ENCODE results near the gene SNX11. TPM values are rescaled to one million over a fixed set of nuclear protein-coding genes. Genes with fewer than 3 reads are reported as not detected.
"Not testable (repeated sequence)": the region's sequence is repeated elsewhere in the genome, so short reads cannot be mapped to it uniquely, and the experiment has no call there.

The SNX11 gene, protein sequence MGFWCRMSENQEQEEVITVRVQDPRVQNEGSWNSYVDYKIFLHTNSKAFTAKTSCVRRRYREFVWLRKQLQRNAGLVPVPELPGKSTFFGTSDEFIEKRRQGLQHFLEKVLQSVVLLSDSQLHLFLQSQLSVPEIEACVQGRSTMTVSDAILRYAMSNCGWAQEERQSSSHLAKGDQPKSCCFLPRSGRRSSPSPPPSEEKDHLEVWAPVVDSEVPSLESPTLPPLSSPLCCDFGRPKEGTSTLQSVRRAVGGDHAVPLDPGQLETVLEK
- 17.4 TPM for total RNA-seq

DNA sequence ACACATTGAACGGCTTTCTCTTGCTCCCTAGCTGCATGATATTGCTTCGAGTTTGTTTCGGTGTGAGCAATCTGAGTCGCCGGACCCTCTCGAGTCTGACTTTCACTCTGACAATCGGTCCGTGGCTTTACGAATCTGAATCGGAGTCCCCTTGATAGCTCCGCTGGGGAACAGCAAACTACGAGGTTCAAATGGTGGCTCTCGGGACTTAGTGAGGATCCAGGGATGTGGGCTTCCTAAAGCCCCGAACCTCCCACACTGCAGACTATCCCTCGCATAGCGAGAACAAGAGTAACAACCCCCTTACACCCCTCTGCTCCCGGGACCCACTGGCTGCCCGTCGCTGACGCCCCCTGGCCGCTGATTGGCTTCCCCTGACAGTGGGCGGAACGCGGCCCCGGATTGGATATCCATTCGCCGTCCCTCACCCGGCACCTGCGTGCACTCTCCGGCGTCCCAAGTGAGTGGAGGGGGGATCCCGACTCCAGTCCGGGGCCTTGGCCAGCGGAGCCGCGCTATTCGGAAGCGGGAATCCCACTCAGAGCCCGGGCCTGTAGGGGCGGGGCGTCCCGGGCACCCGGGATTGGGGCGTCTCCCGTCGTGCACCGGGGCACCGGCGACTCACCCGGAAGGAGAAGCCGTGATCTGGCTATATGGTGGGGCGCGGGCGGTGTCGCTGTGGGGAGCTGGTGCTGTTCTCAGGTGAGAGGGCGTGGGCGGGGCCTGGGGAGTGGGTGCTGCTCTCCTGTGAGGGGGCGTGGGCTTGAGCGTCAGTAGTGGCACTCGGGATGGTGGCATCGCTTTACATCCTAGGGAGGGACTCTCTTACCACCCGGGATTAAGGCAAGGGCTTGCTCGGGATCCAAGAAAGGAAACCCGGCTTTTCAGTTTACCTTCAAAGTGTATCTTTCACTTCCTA is at the start of gene SNX11:
Gene SNX11, plus strand, starts transcription at position 630 of the 919 bp plus-strand sequence. CDS start 4,278 bp downstream, outside the sequence.
- peak; percentile 96 for ATAC-seq

GRCh38 chr17:48058393-48059124 is 49.0 kb upstream of the SNX11 start:
- no peak for ATAC-seq

DNA sequence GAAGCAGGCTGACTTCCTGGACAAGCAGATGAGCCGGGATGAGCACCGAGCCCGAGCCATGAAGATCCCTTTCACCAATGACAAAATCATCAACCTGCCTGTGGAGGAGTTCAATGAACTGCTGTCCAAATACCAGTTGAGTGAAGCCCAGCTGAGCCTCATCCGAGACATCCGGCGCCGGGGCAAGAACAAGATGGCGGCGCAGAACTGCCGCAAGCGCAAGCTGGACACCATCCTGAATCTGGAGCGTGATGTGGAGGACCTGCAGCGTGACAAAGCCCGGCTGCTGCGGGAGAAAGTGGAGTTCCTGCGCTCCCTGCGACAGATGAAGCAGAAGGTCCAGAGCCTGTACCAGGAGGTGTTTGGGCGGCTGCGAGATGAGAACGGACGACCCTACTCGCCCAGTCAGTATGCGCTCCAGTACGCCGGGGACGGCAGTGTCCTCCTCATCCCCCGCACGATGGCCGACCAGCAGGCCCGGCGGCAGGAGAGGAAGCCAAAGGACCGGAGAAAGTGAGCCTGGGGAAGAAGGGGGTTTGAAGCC is 48.4 kb upstream of the SNX11 start:
- no peak for ATAC-seq

GRCh38 chr17:48060249-48060648 is 47.3 kb upstream of the SNX11 start:
- no peak for ATAC-seq

DNA sequence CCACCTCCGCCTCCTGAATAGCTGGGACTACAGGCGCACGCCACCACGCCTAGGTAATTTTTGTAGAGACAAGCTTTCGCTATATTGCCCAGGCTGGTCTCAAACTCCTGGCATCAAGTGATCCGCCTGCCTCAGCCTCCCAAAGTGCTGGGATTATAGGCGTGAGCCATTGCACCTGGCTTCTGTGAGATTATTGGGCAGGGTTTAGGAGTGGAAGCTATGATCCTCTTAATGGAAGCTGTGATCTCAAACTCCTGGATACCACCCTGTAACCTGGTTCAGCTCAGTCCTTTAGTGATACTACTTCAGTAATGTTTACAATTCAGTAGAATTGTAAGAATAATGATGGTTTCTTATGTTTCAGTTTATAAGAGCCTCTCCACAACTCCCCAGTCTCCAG is 45.3 kb upstream of the SNX11 start:
- no peak for ATAC-seq

- no peak for ATAC-seq
Observed at GRCh38 chr17:48064638-48065037, 42.9 kb upstream of the SNX11 start.

- ATAC-seq: no peak
Observed at GRCh38 chr17:48066192-48066591, 41.4 kb upstream of the SNX11 start.

- no peak for ATAC-seq
Observed at GRCh38 chr17:48066656-48067055, 40.9 kb upstream of the SNX11 start.

DNA sequence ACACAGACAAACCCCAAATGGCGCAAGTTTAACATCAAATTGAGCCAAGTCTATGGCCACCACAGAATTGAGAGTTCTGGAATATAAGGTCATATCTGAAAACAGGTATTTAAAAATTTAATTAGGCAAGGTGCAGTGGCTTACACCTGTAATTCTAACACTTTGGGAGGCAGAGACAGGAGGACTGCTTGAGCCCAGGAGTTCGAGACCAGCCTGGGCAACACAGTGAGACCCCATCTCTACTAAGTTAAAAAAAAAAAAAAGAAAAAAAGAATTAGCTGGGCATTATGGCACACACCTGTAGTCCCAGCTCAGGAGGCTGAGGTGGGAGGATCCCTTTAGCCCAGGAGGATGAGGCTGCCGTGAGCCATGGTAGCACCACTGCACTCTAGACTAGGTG is 40.3 kb upstream of the SNX11 start:
- ATAC-seq: no peak

DNA sequence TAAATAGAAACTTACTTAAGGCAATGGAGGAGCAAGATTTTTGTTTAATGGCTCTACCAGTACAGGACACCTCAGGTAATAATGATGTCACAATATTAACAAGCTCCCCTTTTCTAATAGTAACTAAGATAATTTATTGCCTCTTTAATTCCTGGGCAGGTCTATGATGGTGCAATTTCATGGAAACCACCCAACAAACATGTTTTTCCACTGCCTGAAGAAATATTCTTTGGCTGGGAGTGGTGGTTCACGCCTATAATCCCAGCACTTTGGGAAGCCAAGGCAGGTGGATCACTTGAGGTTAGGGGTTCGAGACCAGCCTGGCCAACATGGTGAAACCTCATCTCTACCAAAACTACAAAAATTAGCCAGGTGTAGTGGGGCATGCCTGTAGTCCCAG is 39.8 kb upstream of the SNX11 start:
- ATAC-seq: peak; percentile 34

DNA sequence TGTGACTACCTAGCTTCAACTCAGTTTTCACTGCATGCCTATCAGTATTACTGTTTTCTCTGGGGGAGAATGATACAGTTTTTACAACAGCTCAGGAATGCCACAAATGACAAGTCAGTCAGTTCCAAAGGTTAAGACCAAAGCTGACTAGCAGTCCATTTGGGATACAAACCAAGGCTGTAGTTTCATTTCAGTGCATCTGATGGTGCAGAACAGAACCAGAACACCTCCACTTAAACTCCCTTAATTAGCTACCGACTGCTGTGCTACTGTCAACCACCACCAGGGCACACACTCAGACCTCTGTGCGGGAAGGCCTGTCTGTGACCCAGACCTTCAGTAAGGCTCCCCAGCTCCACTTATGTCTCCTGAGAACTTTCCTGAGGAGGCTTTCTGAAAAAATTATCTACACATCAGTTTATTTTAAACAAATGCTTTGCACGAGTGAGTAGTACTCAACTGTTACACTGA is 39.0 kb upstream of the SNX11 start:
- peak; percentile 25 for ATAC-seq

DNA sequence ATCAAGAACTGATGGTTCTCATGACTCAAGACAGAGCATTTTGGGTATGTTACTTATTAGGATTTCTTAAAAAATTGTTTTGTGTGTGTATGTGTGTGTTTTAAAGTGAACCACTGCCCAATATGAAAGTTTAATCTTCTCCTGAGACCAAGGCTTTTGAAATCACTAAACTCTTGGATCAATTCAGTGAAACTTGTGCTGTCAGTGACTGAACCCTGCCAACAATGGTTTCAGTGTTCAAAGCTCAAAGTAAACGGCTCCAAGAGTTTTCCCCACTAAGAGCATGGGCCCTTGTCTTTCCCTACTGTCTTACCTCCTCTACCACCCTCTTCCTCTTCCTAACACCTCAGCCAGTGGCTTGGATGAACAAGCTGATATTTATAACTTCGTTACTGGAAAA is 37.4 kb upstream of the SNX11 start:
- ATAC-seq: no peak

DNA sequence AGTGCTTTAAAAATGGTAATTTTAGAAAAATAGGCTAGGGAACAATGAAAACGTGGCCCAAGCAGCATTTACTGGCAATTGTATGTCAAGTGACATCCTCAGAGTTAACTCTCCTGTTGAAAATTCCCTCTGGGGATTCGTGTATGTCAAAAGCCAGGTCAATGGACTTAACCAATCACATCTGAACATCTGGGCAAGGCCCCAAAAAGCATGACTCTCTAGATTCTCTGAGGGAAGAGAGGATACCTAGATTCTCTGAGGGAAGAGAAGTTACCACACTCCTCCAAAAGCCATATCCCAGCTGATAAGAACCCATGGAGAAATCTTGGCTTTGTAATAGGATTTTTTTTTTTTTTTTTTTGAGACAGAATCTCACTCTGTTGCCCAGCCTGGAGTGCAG is 35.9 kb upstream of the SNX11 start:
- no peak for ATAC-seq

- not testable (repeated sequence) for ATAC-seq
Observed at GRCh38 chr17:48072811-48073210, 34.8 kb upstream of the SNX11 start.

DNA sequence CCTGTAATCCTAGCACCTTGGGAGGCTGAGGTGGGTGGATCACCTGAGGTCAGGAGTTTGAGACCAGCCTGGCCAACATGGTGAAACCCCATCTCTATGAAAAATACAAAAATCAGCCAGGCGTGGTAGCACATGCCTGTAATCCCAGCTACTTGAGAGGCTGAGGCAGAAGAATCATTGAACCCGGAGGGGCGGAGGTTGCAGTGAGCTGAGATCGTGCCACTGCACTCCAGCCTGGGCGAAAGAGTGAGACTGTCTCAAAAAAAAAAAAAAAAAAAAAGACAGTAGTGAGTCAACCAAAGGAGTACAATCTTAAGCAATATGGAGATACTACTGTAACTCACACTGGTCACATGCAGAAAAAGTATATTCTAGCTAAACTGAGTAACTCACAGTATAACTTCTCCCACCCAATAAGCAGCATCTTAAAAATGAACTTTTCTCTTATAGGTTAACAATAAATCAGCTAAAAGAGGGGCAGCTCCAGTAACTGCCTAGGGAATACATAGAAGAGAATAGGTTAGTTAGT is 33.9 kb upstream of the SNX11 start:
- ATAC-seq: peak; percentile 22

- peak; percentile 80 for ATAC-seq
Observed at GRCh38 chr17:48074322-48075081, 33.1 kb upstream of the SNX11 start.

GRCh38 chr17:48077152-48077551 is 30.4 kb upstream of the SNX11 start:
- ATAC-seq: not testable (repeated sequence)

DNA sequence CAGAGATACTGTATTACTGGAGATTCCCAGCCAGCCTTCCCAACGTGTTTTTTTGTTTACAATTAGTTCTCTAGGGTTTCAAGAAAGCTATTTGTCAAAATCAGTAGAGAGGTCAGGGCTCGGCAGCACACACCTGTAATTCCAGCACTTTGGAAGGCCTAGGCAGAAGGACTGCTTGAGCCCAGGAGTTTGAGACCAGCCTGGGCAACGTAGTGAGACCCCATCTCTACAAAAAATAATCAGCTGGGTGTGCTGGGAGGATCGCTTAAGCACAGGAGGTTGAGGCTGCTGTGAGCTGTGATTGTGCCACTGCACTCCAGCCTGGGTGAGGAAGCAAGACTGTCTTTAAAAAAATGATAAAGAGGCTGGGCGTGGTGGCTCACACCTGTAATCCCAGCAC is 25.7 kb upstream of the SNX11 start:
- no peak for ATAC-seq

GRCh38 chr17:48084932-48085331 is 22.6 kb upstream of the SNX11 start:
- no peak for ATAC-seq

- ATAC-seq: peak; percentile 75
Observed at GRCh38 chr17:48093341-48094045, 14.1 kb upstream of the SNX11 start.

- no peak for ATAC-seq
Observed at GRCh38 chr17:48095611-48096010, 12.0 kb upstream of the SNX11 start.

Measured in esophagus mucosa (tissue), 1 donor.